ENCODE measurements around the gene ZYX.

Gene ZYX

GRCh38 chr7:143433759-143434158 is 52.6 kb downstream of the ZYX start:
- Histone ChIP-seq H3K27ac (ENCODE audit: low read length) (no peak overlapping the region), H3K4me1 (ENCODE audit: control insufficient read depth in 1 of 2, insufficient read depth in 2 of 2, low read length in 2 of 2) (no peaks in the 10 kb centered on the region), H3K4me3 (ENCODE audit: low read depth in 1 of 2, low read length in 2 of 2) (no peak overlapping the region), H3K9me3 (ENCODE audit: control insufficient read depth in 1 of 2, low read length in 2 of 2) (no peaks in the 10 kb centered on the region), H3K27me3 (ENCODE audit: low read depth, low read length) (no peaks in the 10 kb centered on the region), H3K36me3 (ENCODE audit: control insufficient read depth in 1 of 2, insufficient read depth in 2 of 2, low read length in 2 of 2) (no peaks in the 10 kb centered on the region)

- Histone ChIP-seq H3K4me1 (ENCODE audit: control insufficient read depth in 1 of 2, insufficient read depth in 2 of 2, low read length in 2 of 2) (no peaks in the 10 kb centered on the region), H3K4me3 (ENCODE audit: low read depth in 1 of 2, low read length in 2 of 2) (no peak overlapping the region), H3K27me3 (ENCODE audit: low read depth, low read length) (no peaks in the 10 kb centered on the region), H3K9me3 (ENCODE audit: control insufficient read depth in 1 of 2, low read length in 2 of 2) (no peaks in the 10 kb centered on the region), H3K36me3 (ENCODE audit: control insufficient read depth in 1 of 2, insufficient read depth in 2 of 2, low read length in 2 of 2) (no peaks in the 10 kb centered on the region), H3K27ac (ENCODE audit: low read length) (no peak overlapping the region)
These were observed 53.5 kb downstream of the ZYX start for GRCh38 chr7:143434660-143435059.

GRCh38 chr7:143435266-143435665 is 54.1 kb downstream of the ZYX start:
- H3K9me3 ChIP-seq (ENCODE audit: control insufficient read depth in 1 of 2, low read length in 2 of 2), result no peaks in the 10 kb centered on the region
- no peaks in the 10 kb centered on the region for H3K27me3 ChIP-seq (ENCODE audit: low read depth, low read length)
- H3K36me3 ChIP-seq (ENCODE audit: control insufficient read depth in 1 of 2, insufficient read depth in 2 of 2, low read length in 2 of 2), result no peaks in the 10 kb centered on the region
- no peak overlapping the region for H3K4me3 ChIP-seq (ENCODE audit: low read depth in 1 of 2, low read length in 2 of 2)
- no peak overlapping the region for H3K27ac ChIP-seq (ENCODE audit: low read length)
- H3K4me1 ChIP-seq (ENCODE audit: control insufficient read depth in 1 of 2, insufficient read depth in 2 of 2, low read length in 2 of 2), result no peaks in the 10 kb centered on the region

- no peak overlapping the region for H3K4me3 ChIP-seq (ENCODE audit: low read depth in 1 of 2, low read length in 2 of 2)
- H3K27me3 ChIP-seq (ENCODE audit: low read depth, low read length), result no peaks in the 10 kb centered on the region
- no peak overlapping the region for H3K27ac ChIP-seq (ENCODE audit: low read length)
- H3K36me3 ChIP-seq (ENCODE audit: control insufficient read depth in 1 of 2, insufficient read depth in 2 of 2, low read length in 2 of 2), result no peaks in the 10 kb centered on the region
- H3K4me1 ChIP-seq (ENCODE audit: control insufficient read depth in 1 of 2, insufficient read depth in 2 of 2, low read length in 2 of 2), result no peaks in the 10 kb centered on the region
- H3K9me3 ChIP-seq (ENCODE audit: control insufficient read depth in 1 of 2, low read length in 2 of 2), result no peaks in the 10 kb centered on the region
These were observed 55.3 kb downstream of the ZYX start for GRCh38 chr7:143436325-143436946.

GRCh38 chr7:143437578-143437977 is 56.4 kb downstream of the ZYX start:
- Histone ChIP-seq H3K9me3 (ENCODE audit: control insufficient read depth in 1 of 2, low read length in 2 of 2) (no peaks in the 10 kb centered on the region), H3K27me3 (ENCODE audit: low read depth, low read length) (no peaks in the 10 kb centered on the region), H3K27ac (ENCODE audit: low read length) (no peak overlapping the region), H3K36me3 (ENCODE audit: control insufficient read depth in 1 of 2, insufficient read depth in 2 of 2, low read length in 2 of 2) (no peaks in the 10 kb centered on the region), H3K4me3 (ENCODE audit: low read depth in 1 of 2, low read length in 2 of 2) (no peak overlapping the region), H3K4me1 (ENCODE audit: control insufficient read depth in 1 of 2, insufficient read depth in 2 of 2, low read length in 2 of 2) (no peaks in the 10 kb centered on the region)

- Histone ChIP-seq H3K27me3 (ENCODE audit: low read depth, low read length) (no peaks in the 10 kb centered on the region), H3K9me3 (ENCODE audit: control insufficient read depth in 1 of 2, low read length in 2 of 2) (no peaks in the 10 kb centered on the region), H3K4me3 (ENCODE audit: low read depth in 1 of 2, low read length in 2 of 2) (no peak overlapping the region), H3K4me1 (ENCODE audit: control insufficient read depth in 1 of 2, insufficient read depth in 2 of 2, low read length in 2 of 2) (no peaks in the 10 kb centered on the region), H3K36me3 (ENCODE audit: control insufficient read depth in 1 of 2, insufficient read depth in 2 of 2, low read length in 2 of 2) (no peaks in the 10 kb centered on the region), H3K27ac (ENCODE audit: low read length) (no peak overlapping the region)
These were observed 58.7 kb downstream of the ZYX start for GRCh38 chr7:143439866-143440265.

Data from muscle layer of duodenum (tissue), 2 donors.